Measurements from ENCODE around the gene SLC9A9.

Gene SLC9A9

DNA sequence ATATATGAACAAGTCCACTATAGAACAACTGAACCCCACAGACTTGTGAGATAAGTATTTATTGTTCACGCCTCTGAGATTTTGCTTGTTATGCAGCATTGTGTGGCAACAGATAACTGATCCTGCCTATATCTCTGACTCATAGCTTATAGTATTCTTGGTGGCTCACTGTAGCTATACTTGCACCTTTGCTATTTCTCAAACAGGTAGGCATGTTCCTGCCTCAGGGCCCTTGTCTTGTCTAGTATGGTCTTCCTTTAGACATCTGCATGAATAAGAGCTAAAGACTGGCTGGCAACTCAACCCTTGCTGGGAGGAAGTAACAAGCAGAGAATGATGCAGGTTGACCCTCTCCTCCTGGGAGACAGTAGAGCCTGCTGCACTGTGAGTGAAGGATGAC, 472.6 kb downstream of the SLC9A9 start:
- no peak for DNase-seq

DNA sequence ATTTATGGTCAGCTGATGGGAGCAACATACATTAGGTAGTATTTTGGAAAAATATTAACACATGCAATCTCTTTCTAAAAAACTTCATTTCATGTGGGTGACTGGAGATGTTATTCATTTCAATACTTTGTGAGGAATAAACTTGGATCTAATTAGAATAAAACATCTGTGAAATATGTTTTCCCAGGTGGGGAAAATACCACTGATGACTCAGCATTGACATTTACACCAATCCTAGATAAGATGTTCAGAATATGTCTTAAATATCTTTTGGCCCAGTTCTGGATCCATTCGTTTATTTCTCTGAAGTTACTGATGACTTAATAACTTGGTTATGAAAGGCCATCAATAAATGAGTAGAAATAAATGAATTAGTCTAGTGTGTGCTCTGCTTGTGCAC, 481.1 kb downstream of the SLC9A9 start:
- no peak for DNase-seq

DNA sequence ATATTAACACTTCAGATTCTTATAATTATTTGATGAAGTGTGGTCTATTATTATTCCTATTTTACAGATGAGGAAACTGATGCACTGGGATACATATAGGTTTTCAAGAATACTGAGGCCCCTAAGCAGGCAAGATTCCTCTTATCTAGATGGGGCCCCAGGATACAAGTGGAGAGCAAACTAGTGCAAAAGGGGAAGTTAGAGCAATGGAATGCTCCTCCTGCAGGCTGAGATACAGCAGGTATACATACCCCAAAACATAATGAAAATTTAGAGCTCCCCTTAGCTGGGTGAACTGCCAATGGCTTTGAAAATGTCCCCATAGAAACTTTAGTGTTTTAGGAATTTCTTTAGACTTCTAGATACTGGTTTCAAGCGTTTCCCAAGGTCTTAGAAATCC, 481.6 kb downstream of the SLC9A9 start:
- DNase-seq: no peak

DNA sequence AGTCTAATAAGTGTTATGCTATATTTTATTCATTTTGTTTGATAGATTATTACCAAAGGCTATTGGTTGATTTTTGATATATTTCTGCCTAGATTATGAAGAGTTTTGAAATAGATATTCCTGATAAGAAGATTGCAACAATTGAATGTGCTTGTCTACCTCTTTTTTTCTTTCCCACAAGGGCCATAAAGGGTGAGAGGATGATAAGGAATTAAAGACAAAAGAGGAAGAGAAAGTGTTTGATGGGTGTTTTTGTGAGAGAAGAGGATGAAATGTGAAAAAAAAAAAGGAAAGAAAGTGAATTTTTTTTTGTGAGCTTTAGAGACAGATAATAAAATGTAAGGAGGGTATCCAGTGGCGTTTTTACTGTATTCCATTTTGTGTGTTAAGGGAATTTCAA, 484.3 kb downstream of the SLC9A9 start:
- DNase-seq: no peak

DNA sequence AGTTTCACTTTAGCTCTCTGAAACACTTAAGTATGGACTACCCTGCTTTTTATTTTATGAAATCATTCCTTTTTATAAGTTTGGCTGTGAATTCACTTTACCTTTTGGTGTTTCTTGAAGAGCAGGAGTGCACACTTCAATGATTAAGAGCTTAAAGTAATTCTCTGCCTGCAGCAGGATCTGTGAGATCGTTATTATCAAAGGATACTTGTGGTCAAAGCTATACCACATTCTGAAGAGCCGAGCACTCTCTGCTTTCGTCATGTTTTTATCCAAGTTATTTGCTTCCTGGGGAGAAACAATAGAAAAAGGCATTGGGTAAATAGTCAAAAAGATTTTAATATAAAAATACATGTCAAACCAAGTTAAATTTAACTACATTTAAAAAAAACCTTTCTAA, 485.0 kb downstream of the SLC9A9 start:
- no peak for DNase-seq

DNA sequence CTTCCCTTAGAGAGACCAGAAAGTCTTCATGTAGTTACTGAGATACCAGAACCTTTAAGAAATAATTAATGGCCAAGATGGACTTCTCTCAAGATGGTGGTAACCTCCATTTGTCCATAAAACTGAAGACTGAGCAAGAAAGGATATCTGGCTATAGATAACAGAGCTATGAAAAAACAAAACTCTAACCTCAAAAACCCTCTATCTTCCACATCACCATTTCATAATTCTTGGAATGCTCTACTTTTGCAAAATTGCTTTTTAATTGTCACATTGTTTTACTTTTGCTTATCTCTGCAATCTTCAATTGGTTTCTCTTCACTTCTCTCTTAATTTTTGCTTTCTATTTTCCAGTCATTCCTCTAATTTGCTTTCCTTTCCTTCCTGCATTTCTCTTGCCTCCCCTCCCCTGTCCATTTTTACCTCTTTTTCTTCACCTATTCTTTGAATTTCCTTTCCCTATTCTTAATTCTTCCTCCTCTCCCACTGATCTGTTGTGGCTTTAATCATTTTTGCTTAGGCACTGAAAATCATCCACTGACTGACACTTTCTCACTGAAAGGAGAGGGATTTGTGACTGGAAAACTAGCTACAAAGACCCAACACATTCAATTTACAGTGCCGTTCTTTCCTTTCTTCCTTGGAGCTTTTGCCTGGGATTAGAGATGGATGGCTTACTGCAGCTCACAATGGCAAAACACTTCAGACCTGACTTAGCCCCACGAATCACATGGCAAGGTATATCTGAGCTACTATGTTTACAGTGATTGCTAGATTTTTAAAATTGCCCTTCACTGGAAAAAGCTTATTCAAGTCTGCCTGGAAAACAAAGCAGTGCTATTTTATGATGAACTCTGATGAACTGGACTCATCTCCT, 485.9 kb downstream of the SLC9A9 start:
- DNase-seq: no peak

DNA sequence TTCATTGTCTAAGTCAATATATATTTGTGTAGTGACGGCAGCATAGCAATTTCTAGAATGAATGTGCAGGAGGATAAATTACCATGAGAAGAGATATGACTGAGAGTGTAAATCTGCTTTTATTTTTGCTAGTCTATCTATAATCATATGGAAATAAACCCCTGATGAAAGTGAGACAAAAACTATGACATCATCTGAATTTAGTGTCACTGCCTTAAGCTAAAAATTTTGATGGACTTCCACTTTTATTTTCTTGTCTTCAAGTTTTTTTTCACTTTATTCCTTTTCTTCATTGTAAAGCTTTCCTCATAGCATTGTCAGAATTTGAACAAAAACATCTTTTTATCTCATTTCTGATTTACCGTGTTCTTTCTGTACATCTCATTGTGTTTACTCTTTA, 486.7 kb downstream of the SLC9A9 start:
- no peak for DNase-seq

DNA sequence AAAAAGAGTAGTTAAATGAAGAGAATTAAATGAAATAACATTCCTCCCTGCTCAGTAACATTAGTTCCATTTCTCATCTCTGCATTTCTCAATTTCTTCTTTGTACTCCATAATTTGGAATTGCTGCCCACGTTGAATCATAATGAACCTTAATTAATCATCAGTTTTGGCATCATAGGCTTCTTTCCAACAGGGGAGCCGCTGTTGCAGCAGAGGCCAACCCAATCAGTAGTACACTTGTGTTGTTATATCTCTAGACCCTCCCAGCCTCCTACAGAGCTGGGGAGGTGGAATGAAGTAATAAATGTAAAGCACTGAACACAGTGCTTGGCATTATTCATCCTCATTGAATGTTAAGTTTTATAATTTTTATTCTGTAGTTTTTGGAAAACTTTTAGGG, 488.0 kb downstream of the SLC9A9 start:
- DNase-seq: no peak

DNA sequence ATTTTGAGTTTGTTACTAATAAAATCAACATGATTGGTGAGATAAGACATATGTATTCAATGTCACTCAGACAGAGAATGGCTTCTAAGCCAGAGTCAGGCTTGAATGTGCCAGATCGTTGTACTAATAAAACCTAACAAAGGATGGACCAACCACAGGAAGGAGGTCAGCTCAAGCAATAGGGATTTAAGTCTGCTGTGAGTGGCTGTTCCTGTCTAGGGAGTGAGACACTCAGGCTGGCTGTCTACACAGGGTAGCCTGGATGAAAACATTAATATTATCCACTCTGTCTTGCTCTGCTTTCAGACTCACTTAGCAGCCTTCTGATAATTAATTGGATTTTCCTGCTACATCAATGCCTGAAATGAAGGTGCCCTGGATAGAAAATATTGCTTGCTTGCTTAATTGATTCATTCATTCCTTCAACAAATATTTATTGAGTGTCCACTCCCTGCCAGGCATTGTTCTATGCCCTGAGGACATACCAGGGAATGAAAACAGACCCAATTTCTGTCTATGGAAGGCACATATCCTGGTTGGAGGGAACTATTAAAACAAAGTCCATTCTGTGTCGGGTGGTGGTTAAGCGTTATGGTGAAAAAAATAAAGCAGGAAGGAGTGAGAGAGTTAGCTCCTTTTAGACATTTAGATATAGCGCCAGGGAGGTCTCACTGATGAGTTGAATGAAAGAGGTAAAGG, 489.3 kb downstream of the SLC9A9 start:
- DNase-seq: no peak

DNA sequence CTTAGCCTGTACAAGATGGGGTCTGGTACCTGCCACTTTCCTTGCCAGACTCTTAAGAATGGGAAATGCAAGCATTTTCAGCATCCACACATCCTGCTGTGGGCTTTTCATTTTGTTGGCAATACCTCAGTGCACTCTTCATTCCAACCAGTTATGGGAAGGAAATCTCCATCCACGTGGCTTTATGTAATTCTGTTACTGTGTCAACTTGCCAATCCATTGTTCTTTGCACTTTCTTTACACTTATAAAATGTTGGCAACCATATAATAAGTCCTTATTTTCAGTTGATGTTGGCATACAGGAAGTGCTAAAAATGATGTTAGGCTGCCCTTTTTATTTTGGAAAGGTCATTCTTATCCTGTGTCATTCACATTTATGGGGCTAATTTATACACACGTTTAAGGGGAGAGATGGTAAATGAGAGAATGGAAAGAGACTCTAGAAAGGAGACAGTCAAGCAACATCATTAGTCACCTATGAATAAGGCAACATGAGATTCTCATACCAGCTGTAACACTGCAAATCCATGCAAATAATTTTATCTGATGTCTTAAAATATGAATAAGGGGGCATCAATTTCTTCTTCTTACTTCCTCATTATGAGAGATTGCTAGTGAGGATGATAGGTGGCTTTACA, 490.0 kb downstream of the SLC9A9 start:
- no peak for DNase-seq

DNA sequence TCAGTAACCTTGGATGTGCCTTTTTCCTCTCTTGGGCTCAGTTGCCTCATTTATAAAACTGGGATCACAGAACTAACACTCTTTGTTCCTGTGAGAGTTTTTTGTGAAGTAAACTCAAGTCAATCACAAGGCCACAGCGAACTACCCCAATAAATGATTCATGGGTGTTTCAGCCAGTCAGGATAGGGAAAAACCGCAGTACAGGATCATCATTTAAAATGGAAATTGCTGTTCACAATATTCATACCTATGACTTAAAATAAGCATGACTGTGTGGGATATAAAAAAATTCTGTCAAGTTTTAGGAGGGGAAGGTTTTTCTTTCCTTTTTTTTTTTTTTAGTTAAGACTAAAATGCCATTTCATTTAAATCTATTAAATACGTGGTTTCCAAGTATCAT, 490.6 kb downstream of the SLC9A9 start:
- no peak for DNase-seq

DNA sequence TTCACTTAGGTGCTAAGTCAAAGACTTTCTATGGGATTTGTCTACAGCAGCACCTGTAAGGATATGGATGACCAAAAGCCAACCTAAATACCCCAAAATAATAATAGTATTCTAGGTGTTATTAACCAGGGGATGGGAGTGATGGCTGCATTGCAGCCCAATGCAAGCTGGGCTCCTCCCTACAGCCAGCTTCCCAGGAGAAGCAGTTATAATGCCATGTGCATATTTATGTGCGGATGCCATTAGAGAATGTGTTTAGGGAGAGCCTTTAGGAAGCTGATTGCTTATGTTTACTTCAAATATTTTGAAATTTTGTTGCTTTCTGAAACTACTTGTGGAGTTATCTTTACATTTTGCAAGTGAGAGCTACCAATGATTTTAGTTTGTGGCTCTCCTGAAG, 491.4 kb downstream of the SLC9A9 start:
- DNase-seq: no peak

DNA sequence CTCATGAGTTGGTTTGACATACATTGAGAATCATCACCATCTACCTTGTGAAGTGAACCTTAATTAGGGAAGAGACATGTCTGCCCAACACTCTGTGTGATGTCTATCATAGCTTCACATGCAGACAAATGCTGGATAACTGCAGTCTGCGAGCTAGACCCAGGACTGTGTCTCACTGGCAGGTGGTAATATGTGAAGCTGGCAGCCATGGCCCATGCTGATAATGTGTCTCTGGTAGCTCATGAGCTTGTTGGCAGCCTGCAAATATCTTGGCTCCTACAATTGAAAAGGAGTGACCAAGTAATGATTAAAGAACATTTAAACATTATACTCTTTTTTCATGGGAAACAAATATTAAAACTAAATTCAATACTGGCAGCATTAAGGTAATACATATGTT, 493.9 kb downstream of the SLC9A9 start:
- DNase-seq: no peak

DNA sequence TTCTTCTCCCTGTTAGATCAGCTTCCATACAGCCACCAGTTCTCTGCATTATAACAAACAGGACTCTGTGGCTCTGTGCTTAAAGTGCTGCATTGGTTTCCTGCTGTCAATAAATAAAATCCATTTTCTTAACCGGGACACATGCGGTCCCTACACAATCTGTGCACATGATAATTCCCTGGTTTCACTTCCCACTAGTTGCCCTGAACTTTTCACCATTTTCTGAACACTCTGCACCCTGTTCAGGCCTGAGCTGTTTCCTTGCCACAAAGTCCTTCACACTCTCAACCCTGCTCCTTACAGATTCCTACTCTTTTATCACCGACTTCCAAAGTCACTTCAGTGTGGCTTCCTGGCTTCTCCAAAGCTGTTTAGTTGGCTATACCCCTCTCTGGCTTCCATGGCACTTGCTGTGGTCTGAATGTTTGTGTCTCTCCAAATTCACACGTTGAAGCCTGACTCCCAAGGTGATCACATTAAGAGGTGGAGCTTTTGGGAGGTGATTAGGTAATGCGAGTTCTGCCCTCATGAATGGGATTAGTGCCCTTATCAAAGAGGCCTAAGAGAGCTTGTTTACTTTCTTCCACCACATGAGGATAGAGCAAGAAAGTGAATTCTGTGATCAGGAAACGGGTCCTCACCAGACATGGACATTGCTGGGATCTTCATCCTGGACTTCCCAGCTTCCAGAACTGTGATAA, 495.3 kb downstream of the SLC9A9 start:
- DNase-seq: no peak

DNA sequence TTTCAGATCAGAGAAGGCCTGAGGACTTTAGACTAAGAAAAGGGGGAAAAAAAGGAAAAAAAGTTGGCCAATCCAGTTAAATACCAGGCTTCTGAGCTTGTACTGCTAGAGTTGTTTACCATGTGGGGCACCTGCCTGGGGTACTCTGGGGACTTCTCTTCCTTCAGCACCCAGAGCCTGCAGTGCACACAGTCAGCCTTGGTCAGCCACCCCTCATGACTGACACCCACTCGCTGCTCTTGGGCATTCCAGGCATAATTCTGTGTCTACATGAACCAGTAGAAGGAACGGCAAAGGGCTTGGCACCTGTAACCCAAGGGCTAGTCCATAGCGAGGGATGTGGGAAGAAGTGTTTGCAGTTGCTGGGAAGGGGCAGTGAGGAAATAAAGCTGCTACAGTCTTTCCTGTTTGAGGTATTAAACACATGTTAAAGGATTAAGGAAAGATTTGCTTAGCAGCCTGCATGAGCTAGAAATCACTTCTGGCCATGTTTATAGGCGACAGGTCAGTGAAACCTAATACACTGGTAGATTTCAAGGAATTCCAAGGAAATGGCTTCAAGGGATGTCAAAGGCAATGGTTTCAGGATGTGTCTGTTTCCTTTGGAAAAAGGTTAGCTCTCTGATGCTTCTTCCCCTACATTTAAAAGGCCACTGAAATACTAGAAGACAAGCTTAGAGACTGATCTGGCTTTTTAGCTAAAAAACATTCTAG, 496.2 kb downstream of the SLC9A9 start:
- DNase-seq: no peak

DNA sequence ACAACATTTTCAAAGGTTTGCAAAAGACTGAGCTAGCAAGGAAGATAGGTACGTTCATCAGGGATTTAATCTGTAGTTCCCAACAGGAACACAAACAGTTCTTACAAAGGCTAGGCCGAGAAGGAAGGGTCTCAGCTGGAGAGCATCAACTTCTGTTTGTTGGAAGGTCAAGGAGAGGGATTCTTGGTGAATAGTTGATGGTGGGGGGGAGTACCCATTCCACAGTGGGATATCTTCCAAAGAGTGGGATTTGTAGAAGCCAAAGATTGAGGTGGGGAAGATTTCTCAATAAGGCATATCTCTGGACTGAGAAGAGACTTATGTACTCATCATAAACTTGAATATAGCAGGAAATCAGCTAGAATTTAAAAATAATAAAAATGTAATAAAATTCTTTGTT, 496.9 kb downstream of the SLC9A9 start:
- no peak for DNase-seq

DNA sequence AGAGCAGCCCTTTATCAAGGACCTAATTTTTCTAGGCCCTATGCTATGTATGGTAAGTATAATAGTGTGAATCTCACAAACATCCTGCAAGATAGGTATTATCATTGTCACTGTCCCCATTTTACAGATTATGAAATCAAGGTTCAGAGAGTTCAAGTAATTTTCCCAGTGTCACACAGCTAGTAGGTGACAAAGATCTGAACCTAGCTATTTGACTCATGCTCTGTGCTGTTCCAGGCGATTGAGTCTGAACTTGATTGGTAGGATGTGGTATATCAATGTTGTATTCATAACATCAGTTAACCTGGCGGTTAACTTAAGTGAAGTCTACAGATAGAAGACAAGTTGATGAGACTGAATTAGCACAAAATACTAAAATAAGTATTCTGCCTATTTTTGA, 498.8 kb downstream of the SLC9A9 start:
- DNase-seq: no peak

DNA sequence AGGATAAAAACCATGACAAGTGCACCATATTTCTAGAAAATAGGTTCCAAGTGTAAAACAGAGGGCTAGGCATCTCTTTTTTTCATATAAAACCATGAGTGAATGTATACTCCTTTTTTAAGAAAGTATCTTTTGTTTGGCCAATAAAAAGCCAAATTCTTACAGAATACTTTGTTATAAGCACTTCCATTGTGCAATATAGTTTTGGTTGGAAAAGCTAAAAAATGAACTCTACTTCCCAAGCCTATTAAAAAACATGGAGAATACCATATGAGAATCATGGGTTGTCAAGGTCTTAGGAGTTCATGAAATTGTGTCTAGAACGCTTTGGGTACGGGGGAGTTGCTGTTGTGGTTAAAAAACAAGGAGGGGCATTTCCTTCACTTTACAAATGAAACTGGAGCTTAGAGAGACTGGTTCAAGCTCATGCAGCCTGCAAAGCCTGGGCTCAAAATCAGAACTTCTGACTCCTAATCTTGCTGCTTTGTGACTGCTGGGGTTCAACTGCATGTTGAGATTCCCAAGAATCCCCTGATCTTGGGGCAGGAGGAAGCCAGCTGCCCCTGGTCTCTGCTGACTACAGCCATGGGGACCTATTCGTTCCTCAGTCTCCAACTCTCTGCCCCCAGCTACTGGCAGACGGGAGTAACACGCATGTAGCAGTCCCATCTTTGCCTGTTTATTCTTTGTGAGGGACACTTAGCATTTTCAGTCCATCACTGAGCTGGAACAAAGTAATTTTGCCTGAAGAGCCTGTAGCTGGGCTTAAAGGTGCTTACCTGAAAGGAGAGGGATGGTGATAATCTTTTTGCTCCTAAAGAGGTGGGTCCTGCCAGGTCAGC, 499.6 kb downstream of the SLC9A9 start:
- DNase-seq: peak; percentile 10

DNA sequence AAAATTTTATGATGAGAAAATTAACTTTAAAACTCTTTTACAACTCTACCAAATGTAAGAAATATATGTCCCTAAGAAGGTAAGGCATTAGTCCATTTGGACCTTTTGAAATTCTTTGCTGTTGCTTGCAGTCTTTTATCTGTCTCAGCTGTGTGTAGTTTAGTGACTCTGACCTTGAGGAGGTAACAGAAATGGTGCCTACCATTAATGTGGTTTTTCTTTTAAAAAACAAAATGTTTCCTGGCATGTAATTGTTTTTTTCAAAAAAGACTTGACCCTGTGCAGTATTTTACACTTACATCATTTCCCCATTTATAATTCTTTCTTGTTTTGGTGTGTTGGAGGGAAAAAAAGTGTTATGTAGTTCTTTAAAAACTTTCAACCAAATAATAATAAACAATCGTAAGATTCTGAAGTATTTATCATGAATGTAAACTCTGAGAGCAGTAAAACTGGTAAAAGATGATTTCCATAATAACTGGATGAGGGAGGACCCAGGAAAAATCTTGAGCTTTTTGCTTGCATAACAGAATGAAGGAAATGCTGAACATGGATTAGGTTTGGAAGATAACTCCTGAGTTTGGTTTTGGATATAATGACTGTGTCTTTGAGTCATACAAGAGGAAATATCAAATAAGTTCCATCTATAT, 503.6 kb downstream of the SLC9A9 start:
- no peak for DNase-seq

DNA sequence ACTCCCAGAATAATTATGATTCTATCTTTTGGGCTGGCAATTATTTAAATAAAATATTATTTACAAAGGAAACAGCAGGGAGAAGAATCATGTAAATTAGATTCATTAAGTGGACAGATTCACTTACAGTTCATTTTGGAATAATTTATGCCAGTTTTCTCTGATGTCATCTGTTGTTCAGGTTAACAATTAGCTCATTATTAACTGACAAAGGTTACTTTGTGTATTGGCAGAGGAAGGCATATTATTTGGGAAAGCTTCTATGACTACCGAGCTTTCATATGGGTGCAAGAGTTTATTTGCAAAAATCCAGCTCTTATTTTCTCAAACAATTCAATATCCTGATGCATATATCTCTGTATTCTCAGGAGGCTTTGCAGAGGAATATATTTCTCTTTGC, 504.3 kb downstream of the SLC9A9 start:
- DNase-seq: no peak

DNA sequence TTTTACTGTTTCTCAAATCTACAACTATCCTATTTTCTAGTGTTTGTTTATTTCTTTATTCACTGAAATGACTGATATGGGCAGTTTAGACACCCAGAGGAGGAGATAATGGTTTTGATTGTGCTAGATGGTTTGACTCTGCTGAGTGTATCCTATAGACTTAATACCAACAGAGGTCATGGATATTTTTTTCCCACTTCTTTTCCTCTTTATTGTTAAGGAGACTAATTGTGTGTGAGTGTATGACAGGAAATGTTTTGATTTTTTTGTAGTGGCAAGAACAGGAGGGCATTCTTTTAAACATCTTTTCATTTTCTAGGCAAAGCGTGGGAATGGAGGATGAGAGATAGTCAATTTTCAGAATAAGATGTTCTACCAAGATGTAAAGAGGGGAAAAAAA, 505.2 kb downstream of the SLC9A9 start:
- DNase-seq: no peak
